Spleen (tissue), 7 donors: ENCODE measurements around the gene CTDP1.
"Not testable (repeated sequence)": the region's sequence is repeated elsewhere in the genome, so short reads cannot be mapped to it uniquely, and the experiment has no call there.

Source experiments
- POLR2A ChIP-seq, 3 donors: fragments of 450-650 bp; IDR thresholded peaks; one replicate each; pipeline ENCODE4 v1.5.1; 2017; ENCODE audit warnings: antibody characterized with exemption in 3 of 3, mild to moderate bottlenecking in 1 of 3
- TF ChIP-seq, protein P1 (sequence below), 11 experiments: fragments of 200-600 bp in 7 of 11; fragments of 450-650 bp in 4 of 11; sonication (generic) in 4 of 11; IDR thresholded peaks in 8 of 11; conservative IDR thresholded peaks in 3 of 11; 1 replicate in 7 of 11; 2 replicates in 4 of 11; pipeline versions ENCODE4 v1.4.0 to v1.8.0; 2016 to 2021; ENCODE audit warnings: antibody characterized with exemption in 11 of 11, inconsistent platforms in 4 of 11, mild to moderate bottlenecking in 1 of 11
- donor health status: DM: no; HTN: no; CAD: no; lungs with moderate emphysema.
- donor health status: DM: no; HTN: no; CAD: no.
- donor health status: DM: no; HTN: no; CAD: no.

DNA sequence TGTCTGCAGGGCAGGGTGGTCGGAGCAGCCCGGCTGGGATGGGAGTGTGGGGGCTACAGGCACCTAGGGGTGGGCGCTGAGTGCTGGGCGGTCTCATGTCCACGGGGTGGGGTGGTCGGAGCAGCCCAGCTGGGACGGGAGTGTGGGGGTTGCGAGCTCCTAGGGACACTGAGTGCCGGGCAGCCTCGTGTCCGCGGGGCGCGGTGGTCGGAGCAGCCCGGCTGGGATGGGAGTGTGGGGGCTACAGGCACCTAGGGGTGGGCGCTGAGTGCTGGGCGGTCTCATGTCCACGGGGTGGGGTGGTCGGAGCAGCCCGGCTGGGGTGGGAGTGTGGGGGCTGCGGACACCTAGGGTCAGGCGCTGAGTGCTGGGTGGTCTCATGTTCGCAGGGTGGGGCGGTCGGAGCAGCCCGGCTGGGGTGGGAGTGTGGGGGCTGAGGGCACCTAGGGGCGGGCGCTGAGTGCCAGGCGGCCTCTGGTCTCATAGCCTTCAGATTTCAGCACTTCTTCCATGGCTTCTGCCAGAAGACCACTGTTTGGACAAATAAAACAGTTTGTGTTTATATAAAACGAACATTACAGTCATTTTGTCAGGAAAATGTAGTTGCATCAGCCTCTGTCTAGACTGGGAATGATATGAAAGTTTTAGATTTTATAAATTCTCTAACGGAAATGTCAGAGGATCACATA lies 14.7 kb downstream of the CTDP1 start:
- TF ChIP-seq, protein P1, sequence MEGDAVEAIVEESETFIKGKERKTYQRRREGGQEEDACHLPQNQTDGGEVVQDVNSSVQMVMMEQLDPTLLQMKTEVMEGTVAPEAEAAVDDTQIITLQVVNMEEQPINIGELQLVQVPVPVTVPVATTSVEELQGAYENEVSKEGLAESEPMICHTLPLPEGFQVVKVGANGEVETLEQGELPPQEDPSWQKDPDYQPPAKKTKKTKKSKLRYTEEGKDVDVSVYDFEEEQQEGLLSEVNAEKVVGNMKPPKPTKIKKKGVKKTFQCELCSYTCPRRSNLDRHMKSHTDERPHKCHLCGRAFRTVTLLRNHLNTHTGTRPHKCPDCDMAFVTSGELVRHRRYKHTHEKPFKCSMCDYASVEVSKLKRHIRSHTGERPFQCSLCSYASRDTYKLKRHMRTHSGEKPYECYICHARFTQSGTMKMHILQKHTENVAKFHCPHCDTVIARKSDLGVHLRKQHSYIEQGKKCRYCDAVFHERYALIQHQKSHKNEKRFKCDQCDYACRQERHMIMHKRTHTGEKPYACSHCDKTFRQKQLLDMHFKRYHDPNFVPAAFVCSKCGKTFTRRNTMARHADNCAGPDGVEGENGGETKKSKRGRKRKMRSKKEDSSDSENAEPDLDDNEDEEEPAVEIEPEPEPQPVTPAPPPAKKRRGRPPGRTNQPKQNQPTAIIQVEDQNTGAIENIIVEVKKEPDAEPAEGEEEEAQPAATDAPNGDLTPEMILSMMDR (IDR thresholded peaks at IDR 0.05 in 8 of 11, conservative IDR thresholded peaks at IDR 0.05 in 3 of 11), result not testable (repeated sequence)
- TF ChIP-seq POLR2A (IDR thresholded peaks at IDR 0.05), result not testable (repeated sequence)
